IPS-11a (cell line): ENCODE measurements around the gene GPR25.
"Not testable (repeated sequence)": the region's sequence is repeated elsewhere in the genome, so short reads cannot be mapped to it uniquely, and the experiment has no call there.

Source experiments
- H3K4me3 ChIP-seq: one replicate; pipeline ENCODE4 v1.5.1; 2013; ENCODE audit warnings: low read depth, low read length, control low read depth

Gene GPR25

GRCh38 chr1:200911361-200911760 lies 38.6 kb downstream of the GPR25 start:
- no peak overlapping the region for H3K4me3 ChIP-seq

GRCh38 chr1:200911936-200912335 lies 39.2 kb downstream of the GPR25 start:
- not testable (repeated sequence) for H3K4me3 ChIP-seq

- H3K4me3 ChIP-seq, result no peak overlapping the region
These were observed 40.1 kb downstream of the GPR25 start for GRCh38 chr1:200912737-200913407.

GRCh38 chr1:200916152-200916551 lies 43.4 kb downstream of the GPR25 start:
- H3K4me3 ChIP-seq, result no peak overlapping the region

GRCh38 chr1:200916681-200917080 lies 43.9 kb downstream of the GPR25 start:
- no peak overlapping the region for H3K4me3 ChIP-seq

- H3K4me3 ChIP-seq, result no peak overlapping the region
These were observed 44.6 kb downstream of the GPR25 start for GRCh38 chr1:200917291-200917817.

- H3K4me3 ChIP-seq, result no peak overlapping the region
These were observed 45.2 kb downstream of the GPR25 start for GRCh38 chr1:200918006-200918405.

- no peak overlapping the region for H3K4me3 ChIP-seq
These were observed 46.6 kb downstream of the GPR25 start for GRCh38 chr1:200919386-200919785.

- no peak overlapping the region for H3K4me3 ChIP-seq
These were observed 48.9 kb downstream of the GPR25 start for GRCh38 chr1:200921571-200922110.

- no peak overlapping the region for H3K4me3 ChIP-seq
These were observed 49.6 kb downstream of the GPR25 start for GRCh38 chr1:200922406-200922805.

- H3K4me3 ChIP-seq, result no peak overlapping the region
These were observed 50.8 kb downstream of the GPR25 start for GRCh38 chr1:200923601-200924000.
